ENCODE results near the gene TRIM29. TPM values are rescaled to one million over a fixed set of nuclear protein-coding genes. Genes with fewer than 3 reads are reported as not detected.

The TRIM29 gene
- total RNA-seq, 1 donor from 2014 or later = 1.1 TPM

DNA sequence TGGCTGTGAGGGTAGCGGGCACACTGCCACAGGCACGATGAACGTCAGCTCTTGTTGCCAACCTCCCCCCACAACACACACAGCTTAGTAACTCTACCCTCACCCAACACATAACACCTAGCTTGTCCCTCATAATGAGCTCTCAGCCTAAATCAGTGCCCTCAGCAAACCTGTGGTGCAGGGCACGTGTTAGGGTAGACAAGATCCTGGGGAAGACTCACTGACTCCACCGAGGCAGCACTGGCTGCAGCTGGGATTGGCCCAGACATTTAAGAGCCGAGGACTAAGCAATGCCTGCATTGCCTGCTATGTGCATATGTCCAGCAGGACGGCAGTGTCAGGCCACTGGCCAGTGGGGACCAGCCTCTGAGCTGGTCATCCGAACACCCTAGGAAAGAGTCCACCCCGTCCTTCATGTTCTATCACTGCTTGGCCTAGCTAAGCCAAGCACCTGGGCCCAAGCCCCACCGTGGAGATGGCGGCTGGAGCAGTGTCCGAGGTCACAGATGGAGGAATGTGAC, 32.9 kb upstream of the TRIM29 start:
- no peak overlapping the region for H3K27ac Mint-ChIP-seq (ENCODE audit: unreplicated experiment)
- H3K4me1 Mint-ChIP-seq (ENCODE audit: low read depth, unreplicated experiment) = no peaks in the 10 kb centered on the region
- no peaks in the 10 kb centered on the region for H3K4me1 ChIP-seq (ENCODE audit: insufficient read depth, low read length)
- no peaks in the 10 kb centered on the region for H3K79me2 ChIP-seq (ENCODE audit: insufficient read depth, low read length)
- H3K4me2 ChIP-seq (ENCODE audit: low read length) = no peak overlapping the region
- H3K36me3 Mint-ChIP-seq (ENCODE audit: low read depth, unreplicated experiment) = no peaks in the 10 kb centered on the region
- H3K27me3 Mint-ChIP-seq (ENCODE audit: low read depth, unreplicated experiment) = peaks cover 75% of the 10 kb centered on the region
- H3K27me3 ChIP-seq (ENCODE audit: insufficient read depth, low read length) = peaks cover 30% of the 10 kb centered on the region
- no peak overlapping the region for H3K4me3 ChIP-seq (ENCODE audit: insufficient read depth, low read depth, low read length)
- no peaks in the 10 kb centered on the region for H3K9me3 ChIP-seq (ENCODE audit: insufficient read depth, low read depth, low read length)
- no peaks in the 10 kb centered on the region for H3K9me3 Mint-ChIP-seq (ENCODE audit: unreplicated experiment)
- DNase-seq (ENCODE audit: low read depth) = no peak
- no peak overlapping the region for H2AFZ ChIP-seq (ENCODE audit: low read depth, low read length)
- H3K36me3 ChIP-seq (ENCODE audit: insufficient read depth, low read length) = no peaks in the 10 kb centered on the region
- H3K27ac ChIP-seq (ENCODE audit: low read depth, low read length) = no peak overlapping the region
- H3K4me3 Mint-ChIP-seq (ENCODE audit: unreplicated experiment) = peak overlapping the region; percentile 16
- FAIRE-seq = no peak
- no peaks in the 10 kb centered on the region for H4K20me1 ChIP-seq (ENCODE audit: insufficient read depth, low read length)
- TF ChIP-seq EZH2 (IDR thresholded peaks at IDR 0.05; ENCODE audit: insufficient read depth, low read length) = no peak
- TF ChIP-seq, protein P1, sequence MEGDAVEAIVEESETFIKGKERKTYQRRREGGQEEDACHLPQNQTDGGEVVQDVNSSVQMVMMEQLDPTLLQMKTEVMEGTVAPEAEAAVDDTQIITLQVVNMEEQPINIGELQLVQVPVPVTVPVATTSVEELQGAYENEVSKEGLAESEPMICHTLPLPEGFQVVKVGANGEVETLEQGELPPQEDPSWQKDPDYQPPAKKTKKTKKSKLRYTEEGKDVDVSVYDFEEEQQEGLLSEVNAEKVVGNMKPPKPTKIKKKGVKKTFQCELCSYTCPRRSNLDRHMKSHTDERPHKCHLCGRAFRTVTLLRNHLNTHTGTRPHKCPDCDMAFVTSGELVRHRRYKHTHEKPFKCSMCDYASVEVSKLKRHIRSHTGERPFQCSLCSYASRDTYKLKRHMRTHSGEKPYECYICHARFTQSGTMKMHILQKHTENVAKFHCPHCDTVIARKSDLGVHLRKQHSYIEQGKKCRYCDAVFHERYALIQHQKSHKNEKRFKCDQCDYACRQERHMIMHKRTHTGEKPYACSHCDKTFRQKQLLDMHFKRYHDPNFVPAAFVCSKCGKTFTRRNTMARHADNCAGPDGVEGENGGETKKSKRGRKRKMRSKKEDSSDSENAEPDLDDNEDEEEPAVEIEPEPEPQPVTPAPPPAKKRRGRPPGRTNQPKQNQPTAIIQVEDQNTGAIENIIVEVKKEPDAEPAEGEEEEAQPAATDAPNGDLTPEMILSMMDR (IDR thresholded peaks at IDR 0.05; ENCODE audit: insufficient read depth, low read depth, low read length) = no peak
- H3K9ac ChIP-seq (ENCODE audit: low read length) = no peak overlapping the region

DNA sequence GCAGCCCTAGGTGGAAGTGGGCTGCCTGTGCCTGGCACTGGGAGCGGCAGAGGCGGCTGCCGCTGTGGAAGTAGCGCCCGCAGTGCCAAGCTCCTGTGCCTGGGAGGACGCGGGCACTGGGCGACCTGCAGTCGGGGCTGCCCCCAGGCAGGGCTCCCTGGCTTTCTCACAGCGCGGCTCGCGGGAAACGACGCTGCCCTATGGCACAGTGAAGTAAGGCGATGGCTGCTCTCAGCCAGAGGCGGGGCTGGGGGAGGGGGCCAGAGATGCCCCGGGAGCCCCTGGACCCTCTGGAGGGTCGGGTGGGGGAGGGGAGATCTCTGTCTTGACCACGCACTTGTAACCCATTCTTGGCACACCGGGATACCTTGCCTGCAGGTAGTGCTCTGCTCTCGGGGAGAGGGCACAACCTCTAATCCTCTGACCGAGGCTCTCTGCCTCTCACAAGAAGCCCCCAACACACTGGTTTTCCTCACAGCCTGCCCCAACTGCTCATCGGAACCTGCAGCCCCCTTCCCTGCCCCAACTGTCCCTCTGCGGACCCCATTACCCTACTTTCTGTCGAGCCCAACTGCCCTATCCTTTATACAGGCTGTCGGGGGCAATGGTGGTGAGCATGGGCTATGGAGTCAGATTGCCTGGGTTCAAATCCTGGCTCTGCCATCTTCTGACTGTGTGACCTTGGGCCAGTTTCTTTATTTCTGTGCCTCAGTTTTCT, 32.2 kb upstream of the TRIM29 start:
- no peak overlapping the region for H3K27ac ChIP-seq (ENCODE audit: low read depth, low read length)
- FAIRE-seq = no peak

More for the DNA sequence above, 32.2 kb upstream of the TRIM29 start:
- no peaks in the 10 kb centered on the region for H3K4me1 Mint-ChIP-seq (ENCODE audit: low read depth, unreplicated experiment)
- no peak overlapping the region for H3K27ac Mint-ChIP-seq (ENCODE audit: unreplicated experiment)
- Histone ChIP-seq H3K4me3 (ENCODE audit: insufficient read depth, low read depth, low read length) (no peak overlapping the region), H3K4me2 (ENCODE audit: low read length) (peak overlapping the region; percentile 92), H3K9me3 (ENCODE audit: insufficient read depth, low read depth, low read length) (no peaks in the 10 kb centered on the region), H3K27me3 (ENCODE audit: insufficient read depth, low read length) (peaks cover 35% of the 10 kb centered on the region), H4K20me1 (ENCODE audit: insufficient read depth, low read length) (no peaks in the 10 kb centered on the region), H2AFZ (ENCODE audit: low read depth, low read length) (peak overlapping the region; percentile 91), H3K4me1 (ENCODE audit: insufficient read depth, low read length) (no peaks in the 10 kb centered on the region), H3K36me3 (ENCODE audit: insufficient read depth, low read length) (no peaks in the 10 kb centered on the region), H3K9ac (ENCODE audit: low read length) (no peak overlapping the region), H3K79me2 (ENCODE audit: insufficient read depth, low read length) (no peaks in the 10 kb centered on the region)
- H3K36me3 Mint-ChIP-seq (ENCODE audit: low read depth, unreplicated experiment) = no peaks in the 10 kb centered on the region
- H3K27me3 Mint-ChIP-seq (ENCODE audit: low read depth, unreplicated experiment) = peaks cover 76% of the 10 kb centered on the region
- no peak for DNase-seq (ENCODE audit: low read depth)
- H3K4me3 Mint-ChIP-seq (ENCODE audit: unreplicated experiment) = no peak overlapping the region
- no peak for TF ChIP-seq EZH2 (IDR thresholded peaks at IDR 0.05; ENCODE audit: insufficient read depth, low read length)
- TF ChIP-seq, protein P1 (IDR thresholded peaks at IDR 0.05; ENCODE audit: insufficient read depth, low read depth, low read length) = no peak
- no peaks in the 10 kb centered on the region for H3K9me3 Mint-ChIP-seq (ENCODE audit: unreplicated experiment)
